ENCODE measurements around the gene ZNF202.
A peak's percentile ranks its signal among the peaks of the same experiment; 100 is the strongest.
"Not testable (repeated sequence)": the region's sequence is repeated elsewhere in the genome, so short reads cannot be mapped to it uniquely, and the experiment has no call there.

Gene ZNF202

DNA sequence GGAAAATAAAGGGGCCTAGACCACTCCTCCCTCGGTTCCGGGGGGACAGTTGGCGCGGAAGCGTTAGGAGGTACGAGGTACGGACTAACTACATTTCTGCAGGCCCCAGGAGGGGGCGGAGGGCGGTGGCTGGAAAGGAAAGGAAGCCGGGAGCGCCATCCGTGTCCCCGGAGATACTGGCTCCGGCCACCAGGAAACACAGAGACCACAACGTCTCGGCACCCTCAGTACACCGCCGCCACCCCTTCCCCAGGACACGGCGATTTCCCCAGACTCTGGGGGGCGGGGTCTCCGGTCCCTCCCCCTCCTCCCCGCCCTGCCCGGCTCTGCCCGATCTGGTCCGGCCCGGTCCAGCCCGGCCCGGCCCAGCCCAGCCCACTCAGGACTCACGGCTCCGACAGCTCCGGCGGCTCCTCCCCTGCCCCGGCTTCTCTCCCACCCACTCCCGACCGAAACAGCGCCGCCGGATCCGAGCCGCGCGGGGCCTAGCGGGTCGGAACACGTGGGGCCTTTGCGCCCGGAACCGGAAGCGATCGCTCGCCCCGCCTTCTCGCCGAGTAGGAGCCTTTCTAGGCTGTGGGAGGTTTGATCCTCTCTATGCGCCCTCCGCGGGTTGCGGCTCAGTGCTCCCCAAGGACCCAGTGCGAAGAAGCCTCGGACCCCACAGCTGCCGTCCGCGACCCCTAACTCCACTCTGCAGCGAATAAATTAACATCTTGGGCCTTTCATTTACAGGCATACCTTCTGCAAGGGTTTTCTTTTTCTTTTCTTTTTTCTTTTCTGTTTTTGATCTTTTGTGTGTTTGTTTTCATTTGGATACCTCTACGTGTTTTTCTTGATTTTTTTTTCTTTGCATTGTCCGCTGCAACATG lies at the start of gene ZNF202:
Gene ZNF202, minus strand, starts transcription at position 502 of the 872 bp plus-strand sequence. CDS start 10,772 bp downstream, outside the sequence.
- peak; percentile 96 for DNase-seq (ENCODE audit: low spot score)

DNA sequence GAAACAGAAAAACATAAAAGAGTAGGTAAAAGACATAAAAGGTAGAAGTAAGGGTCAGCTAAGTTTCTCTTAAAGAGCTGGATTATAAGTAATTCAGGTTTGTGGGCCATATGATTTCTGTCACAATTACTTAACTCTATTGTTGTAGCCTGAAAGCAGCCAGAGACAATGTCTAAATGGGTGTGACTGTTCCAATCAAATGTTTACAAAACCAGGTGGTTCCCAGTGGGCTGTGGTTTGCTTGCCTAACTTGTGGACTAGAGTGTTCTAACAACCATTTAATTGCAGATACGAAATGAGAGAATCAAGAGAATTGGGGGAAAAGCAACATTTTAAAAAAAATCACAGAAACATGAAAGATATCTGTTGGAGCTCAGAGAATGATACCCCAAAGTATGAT lies 42.1 kb upstream of the ZNF202 start:
- DNase-seq (ENCODE audit: low spot score): no peak

DNA sequence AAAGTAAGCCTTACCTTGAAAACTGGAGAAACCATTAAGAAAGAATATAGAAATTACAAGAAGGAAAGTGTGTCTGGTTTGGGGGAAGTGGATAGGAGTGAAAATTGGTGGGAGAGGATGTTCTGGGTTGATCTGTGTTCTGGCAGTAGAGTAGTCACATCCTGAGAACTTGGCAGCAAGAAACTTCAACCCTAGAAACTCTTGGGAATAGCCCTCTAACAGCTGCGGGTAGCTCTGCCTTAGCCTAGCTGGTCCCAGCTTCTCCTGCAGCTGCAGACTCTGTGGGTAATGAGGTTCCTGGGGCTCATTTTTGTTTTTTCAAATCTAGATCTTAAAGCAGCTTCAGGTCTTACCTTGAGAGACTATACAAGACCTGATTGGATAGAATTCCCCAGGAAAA lies 37.1 kb upstream of the ZNF202 start:
- DNase-seq (ENCODE audit: low spot score): no peak

DNA sequence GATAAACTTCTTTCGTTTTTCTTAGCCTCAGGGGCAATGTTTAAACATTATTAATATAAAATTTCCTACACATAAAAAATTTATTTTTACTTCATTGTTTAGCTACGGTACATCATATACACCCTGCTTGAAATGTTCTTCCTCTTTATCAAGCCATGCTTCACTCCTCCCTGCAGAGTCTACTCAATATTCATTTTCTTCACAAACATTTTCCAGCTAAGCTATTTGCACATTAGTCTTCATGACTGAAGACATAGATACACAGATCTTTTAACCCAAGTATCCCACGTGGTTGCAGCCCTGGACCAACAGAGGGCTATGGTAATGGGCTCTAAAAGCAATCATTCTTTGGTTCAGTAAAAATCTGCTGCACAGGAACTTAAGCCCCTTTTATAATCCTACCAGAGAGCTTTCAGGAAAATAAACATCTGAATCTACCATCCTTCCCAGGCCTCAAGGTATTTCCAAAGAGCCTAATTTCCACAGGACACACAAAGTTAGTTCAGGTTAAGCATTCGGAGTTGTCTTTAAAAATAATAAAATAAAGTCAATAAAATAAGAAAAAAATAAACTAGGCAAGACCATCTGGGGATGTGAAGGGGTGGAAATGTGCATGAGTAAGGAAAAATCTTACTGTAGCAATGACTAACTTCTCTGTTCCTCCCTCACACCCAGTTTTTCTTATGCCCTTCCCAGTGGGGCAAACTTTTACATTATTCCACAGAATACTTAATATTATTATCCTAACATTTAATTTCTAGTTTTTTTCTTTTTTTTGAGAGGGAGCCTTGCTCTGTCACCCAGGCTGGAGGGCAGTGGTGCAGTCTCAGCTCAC lies 34.5 kb upstream of the ZNF202 start:
- DNase-seq (ENCODE audit: low spot score): no peak

DNA sequence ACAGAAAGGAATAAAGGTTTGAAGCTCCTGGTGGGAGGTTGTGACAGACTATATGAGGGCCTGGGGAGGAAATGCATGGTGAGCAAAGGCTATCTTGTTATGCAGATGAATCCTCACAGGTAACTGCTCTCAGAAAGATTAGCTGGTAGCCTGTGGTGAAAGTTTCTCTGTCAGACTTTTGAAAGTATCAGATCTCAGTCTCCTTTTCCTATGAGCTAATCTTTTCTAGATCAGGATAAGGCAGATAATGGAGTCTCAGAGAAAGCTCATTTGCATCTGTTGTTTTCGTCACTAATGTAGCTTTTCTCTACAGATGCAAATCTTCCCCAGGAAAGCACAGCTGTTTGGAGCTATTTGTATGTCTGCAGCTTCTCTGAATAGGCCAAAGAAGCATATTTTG lies 33.8 kb upstream of the ZNF202 start:
- no peak for DNase-seq (ENCODE audit: low spot score)

DNA sequence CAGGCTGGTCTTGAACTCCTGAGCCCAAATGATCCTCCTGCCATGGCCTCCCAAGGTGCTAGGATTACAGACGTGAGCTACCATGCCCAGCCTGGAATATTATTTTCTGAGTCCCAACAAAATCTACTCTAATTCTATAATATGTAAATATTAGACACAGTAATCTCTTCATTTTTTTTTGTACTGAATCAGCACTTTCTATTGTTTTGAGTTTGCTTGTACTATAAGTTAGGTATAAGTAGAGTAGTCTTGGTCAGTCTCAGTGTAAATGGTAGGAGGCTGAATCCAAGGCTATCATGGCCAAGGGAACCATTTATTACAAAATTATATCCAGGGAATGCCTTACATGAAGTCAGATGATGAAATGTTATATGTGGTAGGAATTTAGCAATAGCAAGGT lies 32.5 kb upstream of the ZNF202 start:
- DNase-seq (ENCODE audit: low spot score): no peak

DNA sequence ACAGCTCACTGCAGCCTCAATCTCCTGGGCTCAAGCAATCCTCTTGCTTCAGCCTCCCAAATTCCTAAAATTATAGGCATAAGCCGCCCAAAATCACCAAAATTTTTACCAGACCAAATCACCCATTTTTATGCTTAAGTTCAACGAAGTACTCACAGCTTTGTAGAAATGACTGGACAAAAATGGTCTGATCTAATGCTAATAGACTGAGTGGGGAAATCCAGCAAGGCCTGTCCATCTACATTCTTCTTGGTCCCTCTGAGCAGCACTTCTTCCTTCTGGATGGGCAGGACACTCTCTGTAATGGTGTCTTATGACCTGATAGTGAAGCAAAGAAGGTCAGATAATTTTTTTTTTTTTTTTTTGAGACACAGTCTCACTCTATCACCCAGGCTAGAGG lies 31.6 kb upstream of the ZNF202 start:
- no peak for DNase-seq (ENCODE audit: low spot score)

DNA sequence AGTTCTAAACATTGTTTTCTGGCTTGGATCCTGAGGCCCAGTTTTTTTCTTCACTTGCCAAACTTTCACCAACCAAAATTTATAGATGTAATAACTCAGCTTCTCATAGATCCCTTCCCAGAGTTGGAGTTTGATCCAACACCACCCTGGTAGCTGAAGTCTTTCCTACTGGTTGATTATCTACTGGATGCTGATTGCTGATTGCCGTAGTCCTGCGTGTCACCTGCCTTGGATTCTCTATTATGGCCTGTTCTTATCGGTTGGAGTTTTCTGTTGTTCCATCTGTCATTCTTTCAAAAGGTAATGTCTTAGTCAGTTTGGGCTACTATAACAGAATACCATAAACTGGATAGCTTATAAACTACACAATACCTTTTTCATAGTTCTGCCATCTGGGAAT lies 30.2 kb upstream of the ZNF202 start:
- DNase-seq (ENCODE audit: low spot score): no peak

DNA sequence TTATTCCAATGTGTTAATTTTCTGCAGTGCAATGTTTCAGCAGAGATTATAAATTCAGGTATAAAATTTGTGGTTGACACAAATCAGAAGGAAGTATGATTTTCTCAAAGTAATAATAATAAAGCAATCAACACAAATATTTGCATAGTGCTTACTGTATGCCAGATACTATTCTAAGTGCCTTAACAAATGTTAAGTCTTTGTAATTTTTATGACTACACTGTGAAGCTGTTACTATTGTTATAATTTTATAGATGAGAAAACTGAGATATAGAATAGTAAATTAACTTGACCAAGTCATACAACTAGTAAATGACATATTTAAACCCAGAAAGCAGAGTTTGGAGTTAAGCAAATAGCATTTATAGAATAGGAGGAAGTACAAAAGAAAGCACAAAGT lies 29.3 kb upstream of the ZNF202 start:
- no peak for DNase-seq (ENCODE audit: low spot score)

DNA sequence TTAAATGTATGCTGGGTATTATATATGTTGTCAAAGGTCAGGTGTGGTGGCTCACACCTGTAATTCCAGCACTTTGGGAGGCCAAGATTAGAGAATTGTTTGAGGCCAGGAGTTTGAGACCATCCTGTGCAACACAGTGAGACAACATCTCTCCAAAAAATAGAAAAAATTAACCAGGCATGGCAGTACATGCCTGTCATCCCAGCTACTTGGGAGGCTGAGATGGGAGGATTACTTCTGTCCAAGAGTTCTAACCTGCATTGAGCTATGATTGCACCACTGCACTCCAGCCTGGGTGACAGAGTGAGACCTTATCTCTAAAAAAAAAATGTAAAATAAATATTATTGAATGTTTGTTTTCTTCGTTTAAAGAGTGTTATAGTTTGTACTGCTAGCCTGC lies 24.1 kb upstream of the ZNF202 start:
- DNase-seq (ENCODE audit: low spot score): no peak

DNA sequence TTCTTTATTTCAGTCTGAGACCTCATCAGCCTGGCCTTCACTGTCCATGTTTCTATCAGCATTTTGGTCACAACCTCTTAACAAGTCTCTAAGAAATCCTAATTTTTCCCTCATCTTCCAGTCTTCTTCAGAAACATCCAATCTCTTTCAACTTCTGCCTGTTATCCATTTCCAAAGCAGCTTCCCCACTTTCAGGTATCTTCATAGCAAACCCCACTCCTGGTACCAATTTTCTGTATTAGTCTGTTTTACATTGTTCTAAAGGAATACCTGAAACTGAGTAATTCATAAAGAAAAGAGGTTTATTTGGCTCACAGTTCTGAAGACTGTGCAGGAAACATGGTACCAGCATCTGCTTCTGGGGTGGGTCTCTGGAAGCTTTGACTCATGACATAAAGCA lies 21.0 kb upstream of the ZNF202 start:
- DNase-seq (ENCODE audit: low spot score): no peak

DNA sequence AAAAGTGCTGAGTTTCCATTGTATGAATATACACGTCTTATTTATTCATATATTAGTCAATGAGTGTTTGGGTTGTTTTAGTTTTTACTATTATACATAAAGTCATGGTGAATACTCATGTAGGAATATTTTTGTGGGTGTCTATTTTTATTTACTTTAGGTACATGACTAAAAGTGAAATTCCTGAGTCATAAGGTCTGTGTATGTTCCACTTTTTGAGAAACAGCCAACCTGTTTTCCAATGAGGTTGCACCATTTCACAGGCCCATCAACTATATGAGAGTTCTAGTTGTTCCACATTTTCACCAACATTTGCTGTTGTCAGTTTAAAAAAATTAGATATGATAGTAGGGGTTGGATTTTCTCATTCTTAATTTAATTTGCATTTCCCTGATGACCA lies 19.4 kb upstream of the ZNF202 start:
- DNase-seq (ENCODE audit: low spot score): no peak

DNA sequence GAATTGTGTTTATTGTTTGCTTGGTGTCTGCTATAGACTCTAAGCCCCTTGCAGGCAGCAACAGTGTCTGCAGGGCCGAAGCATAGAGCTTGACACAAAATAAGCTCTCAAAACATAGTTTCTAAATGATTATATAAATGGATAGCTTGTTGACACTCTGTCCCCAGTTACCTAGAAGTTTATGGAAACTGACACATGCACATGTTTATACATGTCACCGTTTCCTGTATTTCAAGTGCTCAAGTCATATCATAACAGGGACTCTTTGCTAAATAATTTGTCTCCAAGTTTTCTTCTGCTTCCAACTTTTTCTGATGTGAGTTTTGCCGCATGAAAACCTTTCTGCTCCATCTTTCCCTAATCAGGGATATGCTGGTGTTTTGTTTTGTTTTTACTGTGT lies 16.5 kb upstream of the ZNF202 start:
- no peak for DNase-seq (ENCODE audit: low spot score)

DNA sequence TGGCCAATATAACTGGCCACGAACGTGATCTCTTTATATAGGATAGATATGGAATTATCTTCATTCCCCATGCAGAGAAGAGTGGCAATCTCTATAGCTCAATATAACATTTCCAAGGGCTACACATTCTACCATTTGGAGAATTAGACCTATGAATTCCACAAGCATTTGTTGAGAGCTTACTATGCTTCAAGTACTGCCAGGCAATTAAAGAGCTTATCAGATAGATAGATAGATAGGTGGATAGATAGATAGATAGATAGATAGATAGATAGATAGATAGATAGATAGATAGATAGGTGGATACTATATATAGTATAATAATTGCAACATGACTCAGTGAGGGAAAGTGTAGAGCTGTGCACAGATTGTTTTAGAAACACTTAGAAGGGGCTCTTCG lies 14.4 kb upstream of the ZNF202 start:
- DNase-seq (ENCODE audit: low spot score): no peak

DNA sequence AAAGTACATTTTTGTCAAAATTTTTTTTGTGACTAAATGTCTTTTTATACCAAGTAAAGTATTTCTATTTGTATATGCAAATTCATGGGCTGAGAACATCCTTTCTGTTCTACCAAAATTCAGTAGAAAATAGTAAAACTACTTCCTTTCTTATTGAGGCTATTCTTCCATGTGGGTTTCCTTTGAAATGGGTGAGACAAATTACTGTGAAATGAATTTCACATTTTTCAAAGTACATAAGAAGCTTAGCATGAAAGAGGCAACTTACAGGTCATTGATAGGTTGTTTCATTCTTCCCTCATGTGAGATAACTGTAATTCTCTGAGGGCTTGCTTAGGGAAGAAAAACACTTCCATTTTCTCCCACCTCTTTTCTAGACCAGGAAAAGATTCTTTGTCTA lies 13.9 kb upstream of the ZNF202 start:
- no peak for DNase-seq (ENCODE audit: low spot score)

DNA sequence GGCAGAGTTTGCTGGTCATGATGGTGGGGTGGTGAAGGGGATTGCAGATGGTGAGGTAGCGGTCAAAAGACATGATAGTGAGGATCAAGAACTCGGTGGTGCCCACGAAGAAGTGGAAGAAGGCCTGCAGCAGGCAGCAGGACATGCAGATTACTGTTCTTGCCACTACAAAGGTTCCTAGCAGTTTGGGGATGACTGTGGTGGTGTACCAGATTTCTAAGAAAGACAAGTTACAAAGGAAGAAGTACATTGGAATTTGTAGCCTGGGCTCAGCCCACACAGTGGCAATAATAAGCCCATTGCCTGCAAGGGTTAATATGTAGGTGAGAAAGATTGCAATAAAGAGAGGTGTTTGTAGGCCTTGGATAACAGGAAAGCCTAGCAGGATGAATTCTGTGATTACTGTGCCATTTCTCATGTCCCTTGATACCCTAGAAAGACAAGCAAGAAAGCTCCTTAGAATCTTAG lies 12.7 kb upstream of the ZNF202 start, which contains the start of gene OR6X1:
Gene OR6X1, minus strand, starts transcription at position 418 of the 468 bp plus-strand sequence. Its CDS starts 0 bp downstream, at position 418.
- DNase-seq (ENCODE audit: low spot score): no peak

DNA sequence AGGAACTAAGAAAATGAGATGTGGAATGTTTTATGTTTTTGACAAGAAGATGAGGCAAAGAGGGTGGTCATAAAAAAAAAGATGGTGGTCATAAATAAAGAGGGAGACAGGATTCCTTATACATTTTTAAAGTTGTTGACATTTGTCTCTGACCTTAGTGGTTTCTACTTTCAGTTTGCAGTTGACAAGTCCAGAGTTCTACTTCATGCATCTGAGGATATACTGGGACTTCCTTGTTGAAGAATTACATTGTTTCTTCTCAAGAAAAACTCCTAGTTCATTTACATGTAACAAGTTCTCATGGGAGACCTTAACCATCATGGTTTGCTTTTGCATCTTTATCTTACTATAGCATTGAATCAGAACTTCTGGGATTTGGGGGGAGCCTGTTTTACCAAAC lies 11.7 kb upstream of the ZNF202 start:
- DNase-seq (ENCODE audit: low spot score): no peak

DNA sequence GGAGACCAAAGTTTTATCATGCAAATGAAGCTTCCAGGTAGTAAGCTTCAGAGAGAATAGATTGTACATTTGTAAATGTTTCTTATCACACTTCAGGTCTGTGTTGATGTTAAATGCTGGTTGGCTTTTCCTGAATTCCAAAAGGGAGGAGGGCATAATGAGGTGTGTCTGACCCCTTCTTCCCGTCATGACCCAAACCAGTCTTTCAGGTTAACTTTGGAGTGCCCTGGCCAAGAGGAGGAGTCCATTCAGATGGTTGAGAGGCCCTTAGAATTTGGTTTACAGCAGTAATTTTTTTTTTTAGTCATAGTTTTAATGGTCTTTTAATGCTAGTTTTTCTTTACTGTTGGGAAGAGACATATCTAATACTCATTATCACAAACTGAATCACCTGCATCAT lies 10.3 kb upstream of the ZNF202 start:
- DNase-seq (ENCODE audit: low spot score): no peak

DNA sequence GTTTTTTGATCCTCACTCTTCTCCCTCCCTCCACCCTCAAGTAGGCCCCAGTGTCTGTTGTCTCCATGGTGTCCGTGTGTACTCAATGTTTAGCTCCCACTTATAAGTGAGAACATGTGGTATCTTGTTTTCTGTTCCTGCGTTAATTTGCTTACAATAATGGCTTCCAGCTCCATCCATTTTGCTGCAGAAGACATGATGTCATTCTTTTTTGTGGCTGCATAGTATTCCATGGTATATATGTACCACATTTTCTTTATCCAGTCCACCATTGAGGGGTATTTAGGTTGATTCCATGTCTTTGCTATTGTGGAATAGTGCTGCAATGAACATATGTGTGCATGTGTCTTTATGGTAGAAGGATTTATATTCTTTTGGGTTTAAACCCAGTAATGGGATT lies 6.9 kb upstream of the ZNF202 start:
- DNase-seq (ENCODE audit: low spot score): not testable (repeated sequence)

DNA sequence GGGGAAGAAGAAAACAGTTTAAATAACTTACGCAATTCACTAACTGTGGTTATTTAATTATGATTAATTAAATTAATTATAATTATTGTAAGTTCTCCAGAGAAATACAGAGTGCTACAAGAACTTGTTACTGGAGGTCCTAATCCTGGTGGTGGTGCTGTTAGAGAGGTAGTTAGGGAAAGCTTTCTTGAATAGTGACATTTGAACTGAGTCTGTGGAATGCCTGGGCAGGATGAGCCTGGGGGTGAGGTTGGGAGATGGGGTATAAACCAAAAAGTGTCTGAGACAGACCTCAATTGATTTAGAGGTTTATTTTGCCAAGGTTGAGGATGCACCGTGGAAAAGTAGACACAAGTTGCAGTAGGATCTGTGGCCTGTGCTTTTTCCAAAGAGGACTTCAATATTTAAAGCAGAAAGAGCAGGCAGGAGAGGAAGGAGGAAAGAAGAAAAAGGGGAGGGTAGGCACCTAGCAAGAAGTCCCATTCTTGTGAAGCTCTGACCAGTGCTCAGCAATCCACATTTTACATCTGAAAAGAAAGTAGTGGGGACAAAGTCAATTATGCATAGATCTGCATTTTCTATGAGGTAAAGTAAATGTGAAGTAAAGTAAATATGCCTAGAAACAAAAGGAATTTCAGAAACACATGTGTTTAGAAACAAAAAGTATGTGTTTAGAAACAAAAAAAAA lies 4.4 kb upstream of the ZNF202 start:
- DNase-seq (ENCODE audit: low spot score): no peak

DNA sequence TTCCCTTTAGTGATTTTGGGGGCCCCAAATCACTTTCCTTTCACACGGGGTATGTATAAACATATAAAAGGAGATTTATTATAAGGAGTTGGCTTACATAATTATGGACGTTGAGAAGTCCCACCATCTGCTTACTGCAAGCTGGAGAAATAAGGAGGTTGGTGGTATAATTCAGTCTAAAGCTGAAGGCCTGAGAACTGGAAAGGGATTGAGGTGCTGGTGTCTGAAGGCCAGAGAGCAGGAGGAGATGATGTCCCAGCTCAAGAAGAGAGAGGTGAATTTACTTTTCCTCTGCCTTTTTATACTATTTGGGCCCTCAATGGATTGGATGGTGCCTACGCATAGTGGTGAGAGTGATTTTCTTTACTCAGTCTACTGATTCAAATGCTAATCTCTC lies 1.3 kb upstream of the ZNF202 start:
- no peak for DNase-seq (ENCODE audit: low spot score)

DNA sequence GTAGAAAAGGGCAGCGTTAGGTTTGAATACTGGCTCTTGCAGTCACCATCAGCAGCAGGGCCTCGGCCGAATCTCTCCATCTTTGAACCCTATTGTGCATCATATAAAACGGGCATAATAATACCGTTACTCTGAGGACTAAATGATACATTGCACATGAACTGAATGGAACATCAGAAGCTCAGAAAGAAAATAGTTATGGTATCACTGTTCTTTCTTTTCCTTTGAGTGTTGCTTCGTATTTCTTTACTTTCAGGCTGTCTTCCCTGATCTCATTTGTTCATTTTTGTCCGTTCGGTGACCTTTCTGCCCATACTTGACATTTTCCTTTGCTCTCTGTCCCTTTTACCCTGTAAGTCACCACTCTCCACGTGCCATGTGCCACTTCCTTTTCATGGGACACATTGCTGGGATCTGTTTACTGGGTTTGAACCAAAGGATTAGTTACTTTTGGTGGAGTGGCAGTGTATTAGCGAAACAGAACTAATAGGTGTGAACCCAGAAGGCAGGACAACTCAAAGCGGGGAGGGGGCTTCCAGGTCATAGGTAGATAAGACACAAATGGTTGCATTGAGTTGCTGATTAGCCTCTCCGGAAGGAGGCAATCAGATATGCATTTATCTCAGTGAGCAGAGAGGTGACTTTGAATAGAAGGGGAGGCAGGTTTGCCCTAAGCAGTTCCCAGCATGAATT lies 717 bp upstream of the ZNF202 start:
- peak; percentile 29 for DNase-seq (ENCODE audit: low spot score)

Data from Ammon's horn (tissue), 1 donor.